GM18858 (cell line): ENCODE data around the gene NDFIP1.
"Not testable (repeated sequence)": the region's sequence is repeated elsewhere in the genome, so short reads cannot be mapped to it uniquely, and the experiment has no call there.

Source experiments
- ATAC-seq: cut with Tn5 transposase; IDR thresholded peaks from one replicate; pipeline ENCODE4 v1.9.1; 2021; ENCODE audit not compliant: unreplicated experiment

The NDFIP1 gene

DNA sequence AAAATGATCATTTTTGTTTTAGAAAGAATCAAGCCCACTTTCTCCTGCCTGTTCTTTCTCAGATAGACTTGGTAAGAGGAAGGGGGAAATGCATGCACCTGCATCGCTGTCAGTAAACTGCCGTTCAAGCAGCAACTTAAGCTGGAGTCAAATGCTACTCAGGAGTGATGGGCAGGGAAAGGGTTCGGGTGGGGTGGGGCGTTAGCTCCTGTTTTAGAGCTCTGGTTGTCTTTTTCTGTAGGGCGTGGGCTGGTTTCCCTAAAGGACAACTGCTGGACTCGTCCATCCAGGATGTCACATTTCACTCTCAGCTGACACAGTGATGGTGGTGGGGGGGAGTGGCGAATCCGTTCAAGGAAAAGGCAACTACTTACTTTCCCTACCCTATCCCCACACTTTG, 75.0 kb downstream of the NDFIP1 start:
- no peak for ATAC-seq

DNA sequence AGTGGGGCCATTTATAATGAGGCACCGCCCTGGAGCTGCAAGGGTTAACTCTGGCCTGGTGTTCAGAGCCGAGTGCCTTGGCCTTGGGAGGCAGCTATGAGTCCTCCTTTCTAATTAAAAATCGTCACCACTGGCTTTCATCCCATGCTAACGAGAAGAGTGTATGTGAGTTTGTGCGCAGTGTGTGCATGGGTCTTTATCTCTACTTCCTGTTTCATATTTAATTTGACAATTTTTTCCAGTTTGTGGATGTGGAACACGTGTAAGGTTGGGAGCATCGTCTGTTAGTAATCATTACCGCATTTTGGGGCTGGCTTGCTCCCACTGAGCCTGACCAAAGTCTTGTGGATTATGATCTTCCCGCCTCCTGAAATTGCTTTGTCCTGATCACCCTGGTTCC, 76.4 kb downstream of the NDFIP1 start:
- no peak for ATAC-seq

DNA sequence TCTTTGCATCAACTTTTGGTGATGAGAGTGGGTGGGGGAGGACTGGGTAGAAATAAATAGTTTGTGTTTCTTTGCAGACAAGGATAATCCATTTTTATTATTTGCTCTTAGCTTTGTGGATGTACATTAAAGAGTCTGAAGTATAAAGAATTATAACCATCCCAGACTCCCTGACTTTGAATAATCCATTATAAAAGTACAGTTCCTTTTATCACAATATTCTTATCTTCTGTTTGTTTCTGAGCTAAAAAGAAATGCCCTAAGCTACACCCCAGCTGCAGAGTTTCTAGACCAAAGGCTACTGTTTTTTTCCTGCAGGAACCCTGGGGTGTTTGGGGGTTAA, 77.9 kb downstream of the NDFIP1 start:
- no peak for ATAC-seq

DNA sequence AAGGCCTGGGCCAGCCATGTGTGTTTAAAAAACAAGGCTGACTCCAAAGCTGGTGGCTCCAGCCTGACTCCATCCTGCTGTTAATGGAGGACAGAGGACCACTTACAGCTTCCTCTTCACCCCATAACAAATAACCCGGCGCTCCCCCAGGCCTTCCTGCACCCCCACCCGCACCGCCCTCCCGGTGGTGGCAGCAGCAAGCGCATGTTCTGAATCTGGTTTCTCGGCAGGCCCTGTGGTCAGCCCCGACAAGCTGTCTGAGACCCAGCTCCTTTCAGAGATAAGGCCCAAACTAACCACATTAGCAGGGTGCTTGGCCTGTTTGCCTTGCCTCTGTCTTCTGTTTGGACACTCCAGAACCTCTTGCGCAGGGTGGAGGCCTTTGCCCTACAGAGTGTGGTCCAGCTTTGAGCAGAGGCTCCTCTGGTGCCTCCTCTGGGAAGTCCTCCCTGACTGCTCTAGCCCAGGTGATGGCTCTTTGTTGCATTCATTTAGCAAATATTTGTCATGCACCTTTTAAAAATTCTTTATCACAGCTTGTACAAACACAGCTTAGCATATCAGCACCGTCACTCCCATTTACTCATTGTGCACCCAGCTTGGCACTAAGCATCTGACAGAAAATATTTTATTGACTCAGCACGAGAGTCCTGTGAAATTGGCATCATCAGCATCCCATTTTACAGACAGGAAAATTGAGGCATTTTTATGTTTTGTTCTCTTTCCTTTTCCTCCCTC, 78.4 kb downstream of the NDFIP1 start:
- ATAC-seq = no peak

DNA sequence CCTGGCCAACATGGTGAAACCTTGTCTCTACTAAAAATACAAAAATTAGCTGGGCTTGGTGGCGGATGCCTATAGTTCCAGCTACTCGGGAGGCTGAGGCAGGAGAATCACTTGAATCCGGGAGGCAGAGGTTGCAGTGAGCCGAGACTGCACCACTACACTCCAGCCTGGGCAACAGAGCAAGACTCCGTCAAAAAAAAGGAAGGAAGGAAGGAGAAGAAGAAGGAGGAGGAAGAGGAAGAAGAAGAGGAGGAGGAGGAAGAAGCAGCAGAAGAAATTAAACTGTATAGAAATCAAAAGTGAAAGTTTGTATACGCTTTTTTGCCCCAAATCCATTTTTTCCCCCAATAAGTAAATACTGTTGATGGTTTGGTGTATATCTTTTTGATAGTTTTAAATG, 80.1 kb downstream of the NDFIP1 start:
- ATAC-seq = not testable (repeated sequence)

DNA sequence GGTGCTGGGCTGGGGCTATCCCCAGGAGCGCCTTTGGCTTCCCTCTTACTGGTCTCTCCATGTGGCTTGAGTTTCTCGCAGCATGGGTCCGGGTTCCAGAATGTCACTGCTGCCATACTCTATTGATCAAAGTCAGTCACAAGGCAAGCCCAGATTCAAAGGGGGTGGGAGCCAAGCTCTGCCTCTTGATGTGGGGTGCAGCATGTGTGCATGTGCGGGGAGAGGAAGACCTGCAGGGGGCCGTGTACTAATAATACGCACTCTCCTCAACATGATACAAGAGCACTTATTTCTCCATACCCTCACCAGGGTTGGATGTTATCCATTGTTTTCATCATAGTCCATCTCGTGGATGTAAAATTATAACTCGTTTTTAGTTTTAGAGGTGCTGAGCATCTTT, 81.2 kb downstream of the NDFIP1 start:
- no peak for ATAC-seq

DNA sequence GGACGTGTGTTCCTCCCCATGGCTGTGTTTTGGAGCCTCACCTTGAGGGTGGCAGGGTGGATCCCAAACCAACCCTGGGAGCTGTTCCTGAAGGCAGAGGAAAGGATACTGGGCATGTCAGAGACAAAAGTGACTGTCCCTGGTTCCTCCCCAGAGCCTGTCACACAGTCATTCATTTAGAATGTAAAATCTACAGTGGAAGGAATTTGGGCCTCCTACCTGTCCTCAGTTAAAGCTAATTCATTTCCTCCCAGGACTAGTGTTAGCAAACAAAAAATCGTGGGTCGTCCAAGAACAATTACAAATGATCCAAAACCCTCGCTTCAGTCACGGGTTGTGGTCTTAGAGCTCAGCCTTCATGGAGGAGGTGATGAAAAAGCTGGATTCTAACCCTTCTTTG, 83.2 kb downstream of the NDFIP1 start:
- ATAC-seq = no peak

DNA sequence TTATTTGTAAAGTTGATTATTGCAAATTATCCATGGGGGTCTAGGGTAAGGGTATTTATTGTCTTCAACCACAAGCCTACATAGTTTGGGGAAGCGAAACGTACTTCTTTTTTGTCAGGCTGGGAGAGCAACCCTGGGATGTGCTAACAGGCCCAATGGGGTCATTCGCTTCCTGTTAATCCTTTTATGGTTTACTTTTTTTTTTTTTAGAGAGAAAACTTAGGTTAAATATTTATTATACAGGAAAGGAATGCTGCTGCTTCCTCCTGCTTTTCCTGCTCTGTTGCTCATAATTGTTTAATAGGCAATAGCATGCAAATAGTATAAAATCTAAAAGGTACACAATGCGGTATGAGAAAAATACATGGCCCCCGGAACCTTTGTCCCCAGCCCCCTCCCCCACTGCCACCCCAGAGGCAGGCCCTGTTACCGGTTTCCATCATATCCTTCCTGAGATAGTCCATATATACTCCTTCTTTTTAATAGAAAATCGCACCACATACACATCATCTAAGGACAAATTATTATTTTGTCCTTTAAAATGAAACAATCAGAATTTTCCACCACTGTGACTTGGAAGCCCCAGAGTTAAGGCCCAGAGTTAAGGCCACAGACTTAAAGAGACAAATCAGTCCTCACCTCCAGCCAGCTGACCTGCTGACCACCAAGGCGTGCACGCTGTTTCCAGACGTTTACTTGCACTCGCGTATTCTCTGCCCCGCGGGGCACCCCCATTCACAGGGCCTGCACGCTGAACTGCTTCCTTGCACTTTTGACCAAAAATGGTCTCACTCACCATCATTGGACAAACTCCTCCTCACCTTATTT, 83.9 kb downstream of the NDFIP1 start:
- no peak for ATAC-seq

DNA sequence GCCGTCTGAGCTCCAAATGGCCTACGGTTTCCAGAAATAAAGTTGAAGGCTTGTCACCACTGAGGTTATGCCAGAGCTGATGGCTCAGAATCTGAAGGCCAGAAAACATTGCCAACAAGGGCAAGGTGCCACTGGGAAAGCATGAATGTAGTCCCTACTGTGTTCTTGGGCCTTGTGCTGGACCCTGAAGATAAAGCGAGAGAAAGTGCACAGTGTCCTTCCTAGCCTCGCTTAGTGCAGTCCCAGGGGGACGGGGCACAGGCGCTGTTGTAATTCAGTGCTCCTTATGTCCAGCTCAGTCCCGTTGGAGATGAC, 84.5 kb downstream of the NDFIP1 start:
- no peak for ATAC-seq

DNA sequence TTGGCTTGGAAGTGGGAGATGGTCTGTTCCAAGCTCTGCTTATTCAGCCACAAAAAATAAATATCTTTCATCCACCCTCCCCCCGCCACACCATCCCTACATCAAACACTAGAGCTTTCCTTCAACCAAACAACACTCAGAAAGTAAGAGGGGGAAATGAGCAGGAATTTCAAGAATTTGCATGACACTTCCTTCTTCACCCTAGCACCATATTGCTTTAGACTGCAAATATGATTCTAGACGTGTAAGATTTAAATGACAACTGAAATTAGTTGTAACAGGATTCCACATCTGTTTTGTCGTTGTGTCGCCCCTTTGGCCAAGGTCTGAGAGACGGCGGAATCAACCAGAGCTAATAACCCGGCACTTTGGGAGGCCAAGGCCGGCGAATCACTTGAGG, 88.5 kb downstream of the NDFIP1 start:
- no peak for ATAC-seq

DNA sequence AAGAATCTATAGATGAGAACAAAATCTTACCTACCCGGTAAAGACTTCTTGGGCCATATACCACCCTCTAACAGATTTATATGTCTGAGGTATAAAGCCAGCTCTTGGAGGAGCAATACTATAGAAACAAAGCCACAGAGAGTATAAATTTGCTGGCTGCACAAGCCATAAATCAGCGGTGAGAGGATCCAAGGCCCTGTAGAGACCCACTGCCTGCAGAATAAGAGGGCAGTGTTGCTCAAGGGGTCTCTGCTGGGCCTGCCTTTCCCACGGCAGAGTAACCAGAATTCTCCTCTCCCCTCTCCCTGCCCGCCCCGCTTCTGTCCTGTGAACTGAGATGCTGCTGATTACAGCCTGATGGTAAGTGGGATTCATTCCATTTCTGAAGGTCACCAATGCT, 89.2 kb downstream of the NDFIP1 start:
- no peak for ATAC-seq

DNA sequence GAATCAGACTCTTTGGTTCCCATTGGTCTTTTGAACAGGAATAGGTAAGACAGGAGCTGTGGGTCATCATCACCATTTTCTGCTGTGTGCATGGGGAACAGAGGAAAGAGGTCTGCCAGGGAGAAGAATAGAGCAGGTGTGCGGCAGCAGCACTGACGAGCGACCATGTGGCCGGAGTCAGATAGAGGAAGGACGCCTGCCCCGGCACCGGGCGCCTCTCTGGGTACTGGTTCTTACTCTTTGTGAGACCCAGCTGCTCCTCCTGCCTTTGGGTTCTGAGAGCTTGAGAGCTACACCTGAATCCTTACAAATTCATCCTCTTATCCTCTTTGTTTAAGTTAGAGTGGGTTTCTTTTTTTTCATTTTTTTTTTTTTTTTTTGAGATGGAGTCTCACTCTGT, 90.8 kb downstream of the NDFIP1 start:
- no peak for ATAC-seq

DNA sequence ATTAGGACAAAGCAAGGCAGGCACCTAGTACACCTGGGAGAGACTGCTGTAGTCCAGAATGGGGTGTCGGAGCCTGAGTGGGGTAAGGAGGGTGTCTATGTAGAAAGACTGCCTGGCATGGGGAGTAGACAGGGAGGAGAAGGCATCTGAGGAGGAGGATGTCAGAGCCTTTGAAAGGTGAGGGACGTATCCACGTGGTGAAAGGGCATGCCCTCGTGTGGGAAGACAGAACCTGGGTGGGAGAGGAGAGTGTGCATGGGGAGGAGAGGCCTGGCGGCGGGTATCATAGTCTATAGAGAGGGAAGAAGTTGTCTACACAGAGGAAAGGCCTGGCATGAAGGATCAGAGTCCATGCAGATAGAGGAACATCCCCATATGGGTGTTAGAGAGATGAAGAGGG, 91.8 kb downstream of the NDFIP1 start:
- ATAC-seq = no peak

DNA sequence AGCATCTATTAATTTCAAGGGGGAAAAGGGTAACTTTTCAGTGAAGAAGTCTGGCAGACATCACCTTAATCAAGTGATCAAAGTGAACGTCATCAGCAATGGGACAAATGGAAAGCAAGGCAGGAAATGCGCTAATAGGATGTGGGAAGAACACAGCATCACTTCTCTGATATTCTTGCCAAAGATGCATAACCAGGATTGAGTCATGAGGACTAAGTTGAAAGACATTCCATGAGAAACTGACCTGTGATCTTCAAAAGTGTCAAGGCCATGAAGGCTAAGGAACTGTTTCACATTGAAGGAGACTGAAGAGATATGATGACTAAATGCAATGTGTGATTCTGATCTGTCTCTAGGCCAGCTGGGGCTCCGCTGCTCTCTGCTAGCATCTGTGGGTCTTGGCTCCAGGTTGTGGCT, 92.9 kb downstream of the NDFIP1 start:
- no peak for ATAC-seq

DNA sequence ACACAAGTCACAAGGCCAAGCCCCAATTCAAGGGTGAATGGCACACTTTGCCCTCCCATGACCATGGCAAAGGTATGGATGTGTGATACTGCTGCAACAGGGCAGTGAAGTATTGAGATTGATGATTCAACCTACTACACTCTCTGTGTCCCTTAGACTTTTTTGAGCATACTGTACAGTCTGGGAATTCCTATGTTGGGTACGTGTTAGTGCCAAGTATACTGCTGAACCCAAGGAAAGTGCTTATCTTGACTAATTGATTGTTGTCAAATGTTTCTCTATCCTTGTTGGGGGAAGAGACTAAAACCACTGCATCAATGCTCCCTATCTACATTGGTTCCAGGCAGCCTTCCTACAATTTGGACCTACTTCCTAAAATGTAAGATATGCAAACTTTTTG, 93.7 kb downstream of the NDFIP1 start:
- ATAC-seq = no peak
